Brain microvascular endothelial cell (primary cell): ENCODE data around the gene LINC01488.

Source experiments
- DNase-seq: peaks from one replicate; pipeline ENCODE4 v3.0.0-alpha.2; 2020
- H3K27ac ChIP-seq: fragments of 250-450 bp; sonication (Bioruptor Pico); 2 replicates; pipeline ENCODE4 v1.5.1; 2020; ENCODE audit warnings: mild to moderate bottlenecking, moderate library complexity
- H3K27me3 ChIP-seq: fragments of 250-450 bp; sonication (Bioruptor Pico); replicated peaks from 2 replicates; pipeline ENCODE4 v1.5.1; 2020; ENCODE audit warnings: mild to moderate bottlenecking
- H3K36me3 ChIP-seq: fragments of 250-450 bp; sonication (Bioruptor Pico); replicated peaks from 2 replicates; pipeline ENCODE4 v1.5.1; 2020; ENCODE audit warnings: mild to moderate bottlenecking
- H3K4me3 ChIP-seq: 2 replicates; pipeline ENCODE4 v1.5.1; 2011; ENCODE audit warnings: low read depth, mild to moderate bottlenecking, control low read depth, low read length, moderate library complexity
- in situ Hi-C: cut with HindIII; loops from 2 replicates; pipeline ENCODE4 v1.10.0; 2017; ENCODE audit warnings: low sequenced_read_pairs, low pct_ligation_motif_present
- TF ChIP-seq, protein P1 (sequence below): IDR thresholded peaks from 2 replicates; pipeline ENCODE4 v1.5.1; 2011; ENCODE audit warnings: low read depth, mild to moderate bottlenecking, moderate library complexity, low read length, control low read depth, inconsistent platforms; ENCODE audit errors: missing control alignments

LINC01488 gene

DNA sequence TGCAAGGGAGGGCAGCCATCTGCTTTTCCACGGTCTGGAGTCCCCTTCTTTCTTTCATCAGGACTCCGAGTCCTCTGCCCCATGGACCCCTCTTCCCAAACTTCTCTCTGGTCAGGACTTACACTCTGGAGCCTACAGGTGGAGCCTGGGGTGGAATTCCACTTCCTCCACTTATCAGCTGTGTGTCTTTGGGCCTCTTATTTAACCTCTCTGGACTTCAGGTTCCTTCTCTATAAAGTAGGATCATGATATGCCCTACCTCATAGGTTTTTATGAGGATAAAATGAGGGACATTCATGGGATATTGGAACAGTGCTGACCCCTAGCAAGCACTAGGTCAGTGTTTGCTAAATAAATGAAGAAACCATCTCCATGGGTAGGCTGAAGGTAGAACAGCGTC is 1.7 kb downstream of the LINC01488 start:
- DNase-seq, result no peak
- Histone ChIP-seq H3K4me3 (no peak overlapping the region), H3K27me3 (no peaks in the 10 kb centered on the region), H3K36me3 (no peaks in the 10 kb centered on the region), H3K27ac (no peak overlapping the region)
- TF ChIP-seq, protein P1, sequence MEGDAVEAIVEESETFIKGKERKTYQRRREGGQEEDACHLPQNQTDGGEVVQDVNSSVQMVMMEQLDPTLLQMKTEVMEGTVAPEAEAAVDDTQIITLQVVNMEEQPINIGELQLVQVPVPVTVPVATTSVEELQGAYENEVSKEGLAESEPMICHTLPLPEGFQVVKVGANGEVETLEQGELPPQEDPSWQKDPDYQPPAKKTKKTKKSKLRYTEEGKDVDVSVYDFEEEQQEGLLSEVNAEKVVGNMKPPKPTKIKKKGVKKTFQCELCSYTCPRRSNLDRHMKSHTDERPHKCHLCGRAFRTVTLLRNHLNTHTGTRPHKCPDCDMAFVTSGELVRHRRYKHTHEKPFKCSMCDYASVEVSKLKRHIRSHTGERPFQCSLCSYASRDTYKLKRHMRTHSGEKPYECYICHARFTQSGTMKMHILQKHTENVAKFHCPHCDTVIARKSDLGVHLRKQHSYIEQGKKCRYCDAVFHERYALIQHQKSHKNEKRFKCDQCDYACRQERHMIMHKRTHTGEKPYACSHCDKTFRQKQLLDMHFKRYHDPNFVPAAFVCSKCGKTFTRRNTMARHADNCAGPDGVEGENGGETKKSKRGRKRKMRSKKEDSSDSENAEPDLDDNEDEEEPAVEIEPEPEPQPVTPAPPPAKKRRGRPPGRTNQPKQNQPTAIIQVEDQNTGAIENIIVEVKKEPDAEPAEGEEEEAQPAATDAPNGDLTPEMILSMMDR, result no peak
- in situ Hi-C loops, result no loop called here

DNA sequence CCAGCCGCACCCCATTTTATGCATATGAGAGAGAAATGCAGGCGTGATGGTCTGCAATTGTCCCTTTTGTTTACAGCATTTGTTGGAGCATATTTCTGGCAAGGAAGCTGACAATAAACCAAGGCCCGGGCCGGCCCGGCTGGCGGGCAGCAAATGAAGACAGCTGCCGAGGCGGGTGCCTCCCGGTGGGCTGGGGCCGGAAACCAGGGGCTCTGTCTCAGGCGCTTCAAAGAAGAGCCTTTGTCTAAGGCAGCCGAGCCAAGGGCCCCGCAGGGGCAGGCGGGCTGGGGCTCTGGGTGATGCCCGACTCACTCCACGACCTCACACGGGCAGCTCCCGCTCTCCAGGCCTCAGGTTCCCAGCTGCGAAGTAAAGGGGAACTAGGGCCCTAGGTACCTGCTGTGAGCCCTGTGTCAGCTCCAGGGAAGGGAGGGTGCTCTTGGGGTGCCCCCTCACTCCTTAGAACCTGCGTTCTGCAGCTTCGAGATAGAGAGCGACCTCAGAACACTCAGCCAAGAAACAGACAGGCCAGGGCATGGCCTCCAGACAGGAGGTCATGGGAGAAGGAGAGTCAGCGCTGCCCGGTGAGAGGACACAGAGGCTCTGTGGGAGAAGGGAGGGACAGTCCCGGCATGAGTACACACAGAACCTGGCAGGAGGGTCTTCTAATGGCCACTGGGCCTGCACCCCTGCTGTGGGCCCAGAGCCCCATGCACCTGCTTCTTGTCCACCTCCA is 2.4 kb downstream of the LINC01488 start:
- TF ChIP-seq, protein P1, result no peak

DNA sequence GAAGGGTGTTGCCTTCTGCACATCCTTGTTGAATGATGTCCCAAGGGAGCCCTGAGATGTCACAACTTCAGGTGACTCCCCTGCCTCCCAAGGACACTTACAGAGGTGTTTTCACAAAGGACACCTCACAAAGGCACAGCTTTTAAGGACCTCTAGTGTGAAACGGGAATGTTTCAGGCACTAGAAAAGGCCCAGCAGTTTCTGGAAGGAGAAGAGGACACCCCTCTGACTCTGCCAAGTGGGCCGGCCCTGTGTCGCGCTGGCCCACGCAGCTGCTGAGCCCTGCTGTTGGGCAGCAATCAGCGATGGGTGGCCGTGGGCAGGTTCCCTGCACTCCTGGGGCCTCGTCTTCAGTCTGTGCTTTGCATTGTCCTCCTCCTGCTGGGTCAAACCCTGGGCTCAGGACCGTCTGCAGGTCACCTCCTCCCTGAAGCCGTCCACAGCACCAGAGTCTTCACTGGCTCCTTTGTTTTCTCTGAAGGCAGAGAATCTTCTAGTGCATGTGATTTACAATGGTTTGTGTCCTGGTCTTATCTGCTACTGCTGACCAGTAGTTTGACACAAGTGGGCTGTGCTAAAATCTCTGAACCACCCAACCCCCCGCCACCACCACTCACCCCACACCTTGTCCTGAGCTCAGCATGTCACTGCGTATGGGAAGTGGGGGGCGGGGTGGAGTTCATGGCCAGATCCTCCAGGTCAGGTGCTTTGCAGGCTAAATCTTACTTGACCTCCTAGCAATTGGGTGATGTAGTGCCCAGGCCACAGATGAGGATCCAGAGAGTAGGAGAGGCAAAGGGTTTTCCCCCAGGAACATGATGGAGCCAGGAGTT is 3.2 kb downstream of the LINC01488 start:
- Histone ChIP-seq H3K27ac (no peak overlapping the region), H3K36me3 (no peaks in the 10 kb centered on the region), H3K4me3 (no peak overlapping the region), H3K27me3 (no peaks in the 10 kb centered on the region)
- no peak for DNase-seq
- TF ChIP-seq, protein P1, result no peak
- in situ Hi-C loops, result no loop called here

More for the DNA sequence above, 2.4 kb downstream of the LINC01488 start:
- DNase-seq, result no peak
- H3K4me3 ChIP-seq, result no peak overlapping the region
- no peak overlapping the region for H3K27ac ChIP-seq
- no peaks in the 10 kb centered on the region for H3K27me3 ChIP-seq
- no peaks in the 10 kb centered on the region for H3K36me3 ChIP-seq
- in situ Hi-C loops, result no loop called here

DNA sequence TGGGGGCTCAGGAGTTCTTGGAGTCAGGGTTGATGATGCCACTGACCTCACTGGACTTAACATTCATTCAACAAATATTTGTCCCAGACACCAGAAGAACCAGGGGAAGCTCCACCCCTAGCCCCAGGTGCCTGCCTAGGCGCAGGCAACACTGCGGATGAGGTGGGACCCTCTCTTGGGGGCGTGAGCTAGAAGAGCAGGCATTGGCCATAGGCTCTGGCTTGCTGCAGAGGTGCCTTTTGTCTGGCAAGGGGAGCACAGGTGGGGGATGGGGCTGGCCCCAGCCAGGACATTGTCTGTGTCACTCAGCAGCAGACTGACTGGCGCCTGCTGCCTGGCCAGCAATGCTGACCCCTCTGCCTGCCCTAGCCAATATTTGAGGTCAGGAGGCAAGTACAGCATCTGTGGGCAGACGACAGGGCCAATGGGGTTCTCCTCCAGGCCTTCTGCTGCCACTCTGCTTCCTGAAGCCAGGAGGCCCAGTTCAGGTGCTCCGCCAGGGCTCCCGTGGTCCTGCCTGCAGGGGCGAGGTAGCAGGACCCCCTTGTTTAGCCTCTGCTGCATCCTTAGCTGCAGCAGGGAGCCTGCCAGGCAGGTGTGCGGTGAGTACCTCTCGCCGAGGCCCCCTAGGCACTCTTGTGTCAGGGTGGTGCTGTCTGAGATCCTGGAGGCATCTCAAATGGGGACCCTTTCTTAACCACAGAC is 4.0 kb downstream of the LINC01488 start:
- no peaks in the 10 kb centered on the region for H3K36me3 ChIP-seq
- no peak overlapping the region for H3K27ac ChIP-seq
- in situ Hi-C loops, result no loop called here
- H3K4me3 ChIP-seq, result no peak overlapping the region
- TF ChIP-seq, protein P1, result no peak
- H3K27me3 ChIP-seq, result no peaks in the 10 kb centered on the region
- no peak for DNase-seq

DNA sequence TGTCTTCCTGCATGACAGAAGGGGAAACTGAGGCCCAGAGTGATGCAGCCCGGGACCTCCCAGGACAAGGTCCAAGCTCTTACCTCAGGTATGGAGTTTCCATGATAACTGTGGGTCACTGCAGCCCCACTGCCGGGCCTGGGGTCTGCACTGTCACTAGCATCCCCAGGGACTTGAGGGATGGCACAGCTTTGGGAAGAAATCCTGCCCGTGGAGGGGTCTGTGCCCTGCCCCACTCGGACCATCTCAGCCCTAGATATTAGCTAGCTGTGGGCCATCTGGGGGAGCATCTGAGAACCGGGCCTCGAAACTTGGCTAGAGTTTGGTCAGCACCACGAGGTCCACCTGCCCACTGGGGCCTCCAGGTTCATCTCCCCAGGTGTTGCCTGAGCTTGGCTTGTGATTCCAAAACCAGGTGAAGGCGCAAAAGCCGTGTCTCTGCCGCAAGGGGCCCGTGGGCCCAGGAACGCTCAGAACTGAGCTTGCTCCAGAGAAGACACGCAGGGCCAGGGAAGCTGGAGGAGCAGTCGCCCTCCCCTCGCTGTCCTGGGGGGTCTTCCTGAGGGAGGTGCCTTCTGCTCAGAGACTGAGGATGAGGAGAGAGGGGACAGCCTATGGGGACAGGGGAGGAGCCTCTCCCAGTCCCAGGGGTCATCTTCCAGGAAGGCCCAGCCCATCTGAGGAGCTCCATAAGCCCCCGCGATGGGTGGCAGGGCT is 4.8 kb downstream of the LINC01488 start:
- H3K27me3 ChIP-seq, result no peaks in the 10 kb centered on the region
- no peak overlapping the region for H3K4me3 ChIP-seq
- TF ChIP-seq, protein P1, result no peak
- in situ Hi-C loops, result no loop called here
- no peaks in the 10 kb centered on the region for H3K36me3 ChIP-seq
- DNase-seq, result no peak
- H3K27ac ChIP-seq, result no peak overlapping the region
